OCI-LY1 (cell line): ENCODE measurements around the gene CHST15.

Experiments
- H2AFZ ChIP-seq: fragments of 200-600 bp; sonication (generic), shearing (Covaris generic); 2 replicates; pipeline ENCODE4 v1.6.0; 2014; ENCODE audit warnings: antibody characterized with exemption, mild to moderate bottlenecking, low read length
- H3F3A ChIP-seq: fragments of 200-600 bp; sonication (generic), shearing (Covaris generic); 2 replicates; pipeline ENCODE4 v1.6.0; 2014; ENCODE audit warnings: mild to moderate bottlenecking, antibody characterized with exemption, low read length, moderate library complexity; ENCODE audit not compliant: insufficient read depth
- H3K27ac ChIP-seq: fragments of 200-600 bp; sonication (generic); 2 replicates; pipeline ENCODE4 v1.5.1; 2014; ENCODE audit warnings: low read length, mixed run types, mild to moderate bottlenecking, low read depth; ENCODE audit not compliant: poor library complexity, severe bottlenecking
- H3K27me3 ChIP-seq: fragments of 200-600 bp; sonication (generic); 2 replicates; pipeline ENCODE4 v1.6.0; 2014; ENCODE audit warnings: antibody characterized with exemption, mild to moderate bottlenecking, low read length, moderate library complexity; ENCODE audit not compliant: insufficient read depth
- H3K36me3 ChIP-seq: fragments of 200-600 bp; sonication (generic); 2 replicates; pipeline ENCODE4 v1.6.1; 2014; ENCODE audit warnings: mild to moderate bottlenecking, antibody characterized with exemption, low read length, moderate library complexity, mixed read lengths; ENCODE audit not compliant: insufficient read depth
- H3K4me1 ChIP-seq: fragments of 200-600 bp; sonication (generic); 2 replicates; pipeline ENCODE4 v1.5.1; 2014; ENCODE audit warnings: mild to moderate bottlenecking, low read length, moderate library complexity; ENCODE audit not compliant: insufficient read depth, severe bottlenecking
- H3K4me2 ChIP-seq: fragments of 200-600 bp; sonication (generic), shearing (Covaris generic); 2 replicates; pipeline ENCODE4 v1.6.1; 2014; ENCODE audit warnings: low read length
- H3K4me3 ChIP-seq: fragments of 200-600 bp; sonication (generic); 2 replicates; pipeline ENCODE4 v1.5.1; 2014; ENCODE audit warnings: low read length, low read depth, mild to moderate bottlenecking, mixed read lengths; ENCODE audit not compliant: poor library complexity, severe bottlenecking
- H3K79me2 ChIP-seq: fragments of 200-600 bp; shearing (Covaris generic); 2 replicates; pipeline ENCODE4 v1.6.1; 2016; ENCODE audit warnings: mixed run types, low read length, mixed read lengths; ENCODE audit not compliant: insufficient read depth
- H3K9ac ChIP-seq: fragments of 200-600 bp; sonication (generic), shearing (Covaris generic); 2 replicates; pipeline ENCODE4 v1.6.1; 2014; ENCODE audit warnings: mild to moderate bottlenecking, low read length, mixed read lengths
- H3K9me2 ChIP-seq: fragments of 200-600 bp; sonication (generic), shearing (Covaris generic); 2 replicates; pipeline ENCODE4 v1.6.1; 2014; ENCODE audit warnings: low read depth, mild to moderate bottlenecking, low read length, mixed read lengths
- H3K9me3 ChIP-seq: fragments of 200-600 bp; shearing (Covaris generic); 2 replicates; pipeline ENCODE4 v1.6.1; 2014; ENCODE audit warnings: low read length, mixed read lengths
- H4K20me1 ChIP-seq: fragments of 200-600 bp; sonication (generic), shearing (Covaris generic); 2 replicates; pipeline ENCODE4 v1.6.0; 2016; ENCODE audit warnings: mild to moderate bottlenecking, low read length; ENCODE audit not compliant: insufficient read depth
- EZH2 ChIP-seq: fragments of 200-600 bp; sonication (generic), shearing (Covaris generic); IDR thresholded peaks from 2 replicates; pipeline ENCODE4 v1.8.0; 2017; ENCODE audit warnings: borderline replicate concordance, mixed run types, mild to moderate bottlenecking, antibody characterized with exemption, low read length, moderate library complexity, mixed read lengths
- TF ChIP-seq, protein P1 (sequence below): fragments of 200-600 bp; sonication (generic), shearing (Covaris generic); IDR thresholded peaks from 2 replicates; pipeline ENCODE4 v1.5.1; 2017; ENCODE audit warnings: mild to moderate bottlenecking, antibody characterized with exemption, low read length, moderate library complexity, mixed read lengths

The CHST15 gene

DNA sequence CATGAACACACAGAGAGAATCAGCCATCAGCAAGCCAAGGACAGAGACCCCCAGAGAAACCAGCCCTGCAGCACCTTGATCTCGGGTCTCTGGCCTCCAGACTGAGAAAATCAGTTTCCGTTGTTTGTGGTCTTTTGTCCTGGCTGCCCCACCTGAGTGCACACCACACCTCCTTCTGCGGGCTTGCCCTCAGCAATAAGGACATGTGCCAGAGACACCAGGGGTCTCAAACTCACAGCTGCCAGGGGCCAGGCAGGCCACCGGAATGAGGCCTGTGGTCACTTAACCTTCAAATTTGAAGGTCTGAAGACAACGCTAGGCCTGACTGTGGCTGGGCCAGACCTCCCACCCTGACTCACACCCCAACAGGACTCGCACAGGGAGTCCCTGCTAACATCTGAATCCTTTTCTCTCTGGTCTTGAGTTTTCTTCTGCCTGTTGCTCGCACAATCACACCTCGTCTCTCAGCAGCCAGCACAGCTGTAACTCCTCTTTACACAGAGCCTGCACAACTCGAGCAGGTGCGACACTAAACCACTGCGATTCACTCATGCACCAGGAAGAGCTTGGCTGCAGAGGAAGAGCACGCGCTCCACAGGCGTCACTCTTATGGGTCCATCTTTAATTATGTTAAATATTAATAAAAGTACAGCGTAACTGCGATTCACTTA lies 86.2 kb downstream of the CHST15 start:
- no peaks in the 10 kb centered on the region for H3K27me3 ChIP-seq
- peaks cover 33% of the 10 kb centered on the region for H3K36me3 ChIP-seq
- H3K27ac ChIP-seq: peak overlapping the region; percentile 50
- H2AFZ ChIP-seq: no peak overlapping the region
- H3K9me2 ChIP-seq: no peaks in the 10 kb centered on the region
- no peak overlapping the region for H3K9ac ChIP-seq
- no peaks in the 10 kb centered on the region for H3K79me2 ChIP-seq
- peaks cover 28% of the 10 kb centered on the region for H3K4me1 ChIP-seq
- no peak overlapping the region for H3K4me2 ChIP-seq
- TF ChIP-seq EZH2: no peak
- TF ChIP-seq, protein P1, sequence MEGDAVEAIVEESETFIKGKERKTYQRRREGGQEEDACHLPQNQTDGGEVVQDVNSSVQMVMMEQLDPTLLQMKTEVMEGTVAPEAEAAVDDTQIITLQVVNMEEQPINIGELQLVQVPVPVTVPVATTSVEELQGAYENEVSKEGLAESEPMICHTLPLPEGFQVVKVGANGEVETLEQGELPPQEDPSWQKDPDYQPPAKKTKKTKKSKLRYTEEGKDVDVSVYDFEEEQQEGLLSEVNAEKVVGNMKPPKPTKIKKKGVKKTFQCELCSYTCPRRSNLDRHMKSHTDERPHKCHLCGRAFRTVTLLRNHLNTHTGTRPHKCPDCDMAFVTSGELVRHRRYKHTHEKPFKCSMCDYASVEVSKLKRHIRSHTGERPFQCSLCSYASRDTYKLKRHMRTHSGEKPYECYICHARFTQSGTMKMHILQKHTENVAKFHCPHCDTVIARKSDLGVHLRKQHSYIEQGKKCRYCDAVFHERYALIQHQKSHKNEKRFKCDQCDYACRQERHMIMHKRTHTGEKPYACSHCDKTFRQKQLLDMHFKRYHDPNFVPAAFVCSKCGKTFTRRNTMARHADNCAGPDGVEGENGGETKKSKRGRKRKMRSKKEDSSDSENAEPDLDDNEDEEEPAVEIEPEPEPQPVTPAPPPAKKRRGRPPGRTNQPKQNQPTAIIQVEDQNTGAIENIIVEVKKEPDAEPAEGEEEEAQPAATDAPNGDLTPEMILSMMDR: no peak
- no peak overlapping the region for H3K4me3 ChIP-seq
- H3K9me3 ChIP-seq: no peaks in the 10 kb centered on the region
- no peaks in the 10 kb centered on the region for H4K20me1 ChIP-seq
- H3F3A ChIP-seq: no peaks in the 10 kb centered on the region

GRCh38 chr10:124006526-124006925 lies 86.9 kb downstream of the CHST15 start:
- Histone ChIP-seq H4K20me1 (no peaks in the 10 kb centered on the region), H3K9me2 (no peaks in the 10 kb centered on the region), H3F3A (no peaks in the 10 kb centered on the region), H2AFZ (no peak overlapping the region), H3K27me3 (no peaks in the 10 kb centered on the region; the same call in 1 of the 2 replicates), H3K36me3 (peaks cover 33% of the 10 kb centered on the region), H3K4me1 (peaks cover 28% of the 10 kb centered on the region), H3K79me2 (no peaks in the 10 kb centered on the region), H3K4me2 (no peak overlapping the region), H3K9me3 (no peaks in the 10 kb centered on the region), H3K27ac (peak overlapping the region; percentile 50), H3K4me3 (no peak overlapping the region), H3K9ac (no peak overlapping the region)
- TF ChIP-seq, protein P1: no peak
- no peak for TF ChIP-seq EZH2

DNA sequence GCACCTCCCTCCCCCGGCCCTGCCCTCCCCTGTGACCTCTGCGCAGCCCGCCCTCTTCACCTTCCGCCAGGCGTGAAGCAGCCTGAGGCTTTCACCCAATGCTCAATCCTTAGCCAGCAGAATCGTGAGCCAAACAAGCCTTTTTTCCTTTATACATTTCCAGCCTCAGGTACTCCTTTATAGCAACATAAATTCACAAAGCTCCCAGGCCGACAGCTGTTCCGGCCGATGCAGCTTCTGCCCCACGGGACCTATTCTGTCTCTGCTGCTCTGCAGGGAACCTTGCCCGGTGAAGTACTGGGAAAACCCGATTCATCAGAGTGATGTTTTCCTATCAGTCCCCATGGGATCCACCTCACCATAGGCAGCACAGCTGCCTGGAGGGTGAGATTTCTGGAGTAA lies 87.4 kb downstream of the CHST15 start:
- no peak overlapping the region for H3K4me3 ChIP-seq
- no peak overlapping the region for H3K27ac ChIP-seq
- no peaks in the 10 kb centered on the region; the same call in 1 of the 2 replicates for H3K27me3 ChIP-seq
- H4K20me1 ChIP-seq: no peaks in the 10 kb centered on the region
- no peaks in the 10 kb centered on the region for H3F3A ChIP-seq
- no peak overlapping the region for H3K9ac ChIP-seq
- peaks cover 28% of the 10 kb centered on the region for H3K4me1 ChIP-seq
- H3K9me3 ChIP-seq: no peaks in the 10 kb centered on the region
- TF ChIP-seq EZH2: no peak
- TF ChIP-seq, protein P1: no peak
- H2AFZ ChIP-seq: no peak overlapping the region
- no peak overlapping the region for H3K4me2 ChIP-seq
- H3K79me2 ChIP-seq: no peaks in the 10 kb centered on the region
- H3K9me2 ChIP-seq: no peaks in the 10 kb centered on the region
- peaks cover 33% of the 10 kb centered on the region for H3K36me3 ChIP-seq
